Osteocyte (in vitro differentiated cells): ENCODE measurements around the gene FRAS1. TPM values are rescaled to one million over a fixed set of nuclear protein-coding genes. Genes with fewer than 3 reads are reported as not detected.

Experiments
- DNase-seq: peaks from one replicate; pipeline ENCODE4 v3.0.0; 2021; ENCODE audit warnings: mixed read lengths; ENCODE audit not compliant: unreplicated experiment; ENCODE audit errors: extremely low spot score
- H3K27ac Mint-ChIP-seq: one replicate; pipeline ENCODE4 v1.8.0; 2021; ENCODE audit warnings: mild to moderate bottlenecking, mixed read lengths; ENCODE audit not compliant: unreplicated experiment
- H3K27me3 Mint-ChIP-seq: one replicate; pipeline ENCODE4 v1.8.0; 2021; ENCODE audit warnings: mixed read lengths; ENCODE audit not compliant: unreplicated experiment
- H3K36me3 Mint-ChIP-seq: one replicate; pipeline ENCODE4 v1.8.0; 2021; ENCODE audit warnings: mixed read lengths; ENCODE audit not compliant: unreplicated experiment
- H3K4me1 Mint-ChIP-seq: one replicate; pipeline ENCODE4 v1.8.0; 2021; ENCODE audit warnings: mixed read lengths; ENCODE audit not compliant: unreplicated experiment
- H3K4me3 Mint-ChIP-seq: one replicate; pipeline ENCODE4 v1.8.0; 2021; ENCODE audit warnings: mild to moderate bottlenecking, moderate library complexity, mixed read lengths; ENCODE audit not compliant: unreplicated experiment
- H3K9me3 Mint-ChIP-seq: one replicate; pipeline ENCODE4 v1.8.0; 2021; ENCODE audit warnings: mixed read lengths; ENCODE audit not compliant: unreplicated experiment
- CTCF ChIP-seq: fragments of 200-600 bp; sonication (generic); IDR thresholded peaks from 2 replicates; pipeline ENCODE4 v1.5.0; 2021; ENCODE audit warnings: antibody characterized with exemption, mild to moderate bottlenecking, moderate library complexity
- total RNA-seq: library from RNA; stranded (reverse); gene quantifications from 2 replicates; pipeline ENCODE4 v1.2.1, GENCODE V29; 2021

FRAS1 gene
- total RNA-seq, 1 donor from 2014 or later, result 0.89 TPM

GRCh38 chr4:78362310-78362709 lies 305.2 kb downstream of the FRAS1 start:
- no peaks in the 10 kb centered on the region for H3K4me1 Mint-ChIP-seq
- DNase-seq, result no peak
- TF ChIP-seq CTCF, result no peak
- H3K27me3 Mint-ChIP-seq, result peaks cover 13% of the 10 kb centered on the region
- H3K4me3 Mint-ChIP-seq, result no peak overlapping the region
- no peak overlapping the region for H3K27ac Mint-ChIP-seq
- no peaks in the 10 kb centered on the region for H3K9me3 Mint-ChIP-seq
- no peaks in the 10 kb centered on the region for H3K36me3 Mint-ChIP-seq

GRCh38 chr4:78363031-78363570 lies 306.0 kb downstream of the FRAS1 start:
- no peak for TF ChIP-seq CTCF
- H3K4me3 Mint-ChIP-seq, result no peak overlapping the region
- H3K36me3 Mint-ChIP-seq, result no peaks in the 10 kb centered on the region
- no peaks in the 10 kb centered on the region for H3K9me3 Mint-ChIP-seq
- peaks cover 13% of the 10 kb centered on the region for H3K27me3 Mint-ChIP-seq
- DNase-seq, result no peak
- no peak overlapping the region for H3K27ac Mint-ChIP-seq
- no peaks in the 10 kb centered on the region for H3K4me1 Mint-ChIP-seq

DNA sequence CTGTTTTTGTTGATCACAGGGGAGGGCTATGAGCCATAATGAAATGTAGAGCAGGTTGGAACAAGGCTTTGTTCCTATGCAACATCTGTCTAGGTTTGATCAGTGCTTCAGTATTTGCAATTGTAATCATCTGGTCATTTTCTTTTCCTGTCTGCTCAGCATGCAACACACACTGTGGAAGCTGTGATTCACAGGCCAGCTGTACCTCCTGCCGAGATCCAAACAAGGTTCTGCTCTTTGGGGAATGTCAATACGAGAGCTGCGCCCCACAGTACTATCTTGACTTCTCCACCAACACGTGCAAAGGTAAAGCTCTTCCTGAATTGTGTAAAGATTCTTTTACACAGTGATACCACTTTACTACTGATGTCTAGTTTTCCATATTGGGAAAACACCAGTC lies 312.6 kb downstream of the FRAS1 start:
- H3K4me1 Mint-ChIP-seq, result peaks cover 7% of the 10 kb centered on the region
- peaks cover 14% of the 10 kb centered on the region for H3K27me3 Mint-ChIP-seq
- H3K36me3 Mint-ChIP-seq, result no peaks in the 10 kb centered on the region
- H3K27ac Mint-ChIP-seq, result no peak overlapping the region
- no peak overlapping the region for H3K4me3 Mint-ChIP-seq
- DNase-seq, result no peak
- no peaks in the 10 kb centered on the region for H3K9me3 Mint-ChIP-seq
- TF ChIP-seq CTCF, result no peak

DNA sequence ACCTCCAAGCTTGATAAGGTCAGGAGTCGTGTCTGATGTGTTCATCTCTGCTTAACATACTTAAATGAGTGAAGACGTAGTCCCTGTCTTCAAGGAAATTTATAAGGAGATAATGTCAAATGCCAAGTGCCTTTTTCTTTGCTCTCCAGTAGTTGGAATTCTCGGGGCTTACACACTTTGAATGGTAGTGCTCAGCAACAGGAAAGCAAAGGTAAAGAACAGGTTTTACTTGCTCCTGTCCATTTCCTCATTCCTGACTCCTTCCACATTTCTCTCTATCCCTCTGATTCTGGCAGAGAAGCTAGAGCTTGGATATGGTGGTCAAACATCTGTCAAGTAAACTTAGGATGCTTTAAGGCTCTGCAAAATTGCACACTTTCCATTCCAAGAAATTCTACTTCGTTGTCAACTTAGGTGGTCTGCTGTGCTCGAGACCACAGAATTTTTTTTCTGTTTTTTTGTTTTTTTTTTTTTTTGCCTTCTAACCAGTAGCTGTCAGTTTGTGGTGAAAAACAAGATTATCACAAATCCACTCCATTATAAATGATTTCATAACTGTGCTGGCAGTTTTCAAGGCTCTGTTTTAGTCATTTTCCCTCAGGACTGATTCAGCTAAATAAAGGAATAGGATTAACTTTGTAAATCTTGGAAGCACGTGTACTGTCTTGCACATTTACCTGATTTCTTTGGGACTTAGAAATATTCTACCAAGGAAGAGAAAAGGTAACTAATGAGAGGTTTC lies 313.7 kb downstream of the FRAS1 start:
- no peaks in the 10 kb centered on the region for H3K36me3 Mint-ChIP-seq
- no peaks in the 10 kb centered on the region for H3K9me3 Mint-ChIP-seq
- DNase-seq, result no peak
- no peak for TF ChIP-seq CTCF
- peaks cover 14% of the 10 kb centered on the region for H3K27me3 Mint-ChIP-seq
- H3K27ac Mint-ChIP-seq, result no peak overlapping the region
- no peak overlapping the region for H3K4me3 Mint-ChIP-seq
- peaks cover 7% of the 10 kb centered on the region for H3K4me1 Mint-ChIP-seq

DNA sequence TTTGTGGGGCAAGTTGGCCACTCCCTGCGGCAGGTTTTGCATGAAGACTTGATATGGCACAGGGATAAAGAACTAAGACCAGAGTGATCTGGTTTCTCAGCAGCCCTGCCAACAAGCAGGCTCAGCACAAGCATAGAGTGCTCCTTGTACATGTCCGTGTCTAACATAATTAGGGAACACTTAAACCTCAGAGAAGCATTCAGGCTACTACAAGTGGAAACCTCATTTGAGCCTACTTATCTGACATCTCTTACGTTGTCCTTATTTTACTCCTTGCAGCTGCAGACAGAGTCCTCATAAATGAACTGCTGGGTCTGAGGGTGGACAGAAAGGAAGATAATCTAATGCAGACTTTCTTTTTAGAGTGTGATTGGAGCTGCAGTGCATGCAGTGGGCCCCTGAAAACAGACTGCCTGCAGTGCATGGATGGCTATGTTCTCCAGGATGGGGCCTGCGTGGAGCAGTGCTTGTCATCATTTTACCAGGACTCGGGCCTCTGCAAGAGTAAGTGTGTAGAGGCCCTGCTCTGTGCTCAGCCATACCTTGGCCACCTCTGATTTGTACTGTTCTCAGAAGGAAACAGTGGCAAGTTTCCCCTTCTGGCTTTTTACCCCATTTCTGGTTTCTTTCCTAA lies 315.3 kb downstream of the FRAS1 start:
- DNase-seq, result no peak
- Mint-ChIP-seq H3K4me3 (no peak overlapping the region), H3K9me3 (no peaks in the 10 kb centered on the region), H3K4me1 (peaks cover 7% of the 10 kb centered on the region), H3K36me3 (no peaks in the 10 kb centered on the region), H3K27me3 (peaks cover 14% of the 10 kb centered on the region), H3K27ac (no peak overlapping the region)
- no peak for TF ChIP-seq CTCF
